OCI-LY7 (cell line): ENCODE data around the gene PLPPR3.

Experiments
- CTCF ChIP-seq: fragments of 200-600 bp; sonication (generic); conservative IDR thresholded peaks from 2 replicates; pipeline ENCODE4 v1.5.1; 2014; ENCODE audit warnings: mild to moderate bottlenecking, antibody characterized with exemption, low read length, moderate library complexity, mixed read lengths
- EZH2phosphoT487 ChIP-seq: fragments of 200-600 bp; sonication (generic); IDR thresholded peaks from 2 replicates; pipeline ENCODE4 v1.6.1; 2018; ENCODE audit warnings: low read depth, borderline replicate concordance, mild to moderate bottlenecking, mixed run types, antibody characterized with exemption, low read length, moderate library complexity, mixed read lengths

- TF ChIP-seq CTCF: no peak
- no peak for TF ChIP-seq EZH2phosphoT487
Measured at GRCh38 chr19:834216-834615, 12.5 kb upstream of the PLPPR3 start.
